ENCODE data around the gene SHD.
A peak's percentile ranks its signal among the peaks of the same experiment; 100 is the strongest.
"Not testable (repeated sequence)": the region's sequence is repeated elsewhere in the genome, so short reads cannot be mapped to it uniquely, and the experiment has no call there.

Gene SHD

DNA sequence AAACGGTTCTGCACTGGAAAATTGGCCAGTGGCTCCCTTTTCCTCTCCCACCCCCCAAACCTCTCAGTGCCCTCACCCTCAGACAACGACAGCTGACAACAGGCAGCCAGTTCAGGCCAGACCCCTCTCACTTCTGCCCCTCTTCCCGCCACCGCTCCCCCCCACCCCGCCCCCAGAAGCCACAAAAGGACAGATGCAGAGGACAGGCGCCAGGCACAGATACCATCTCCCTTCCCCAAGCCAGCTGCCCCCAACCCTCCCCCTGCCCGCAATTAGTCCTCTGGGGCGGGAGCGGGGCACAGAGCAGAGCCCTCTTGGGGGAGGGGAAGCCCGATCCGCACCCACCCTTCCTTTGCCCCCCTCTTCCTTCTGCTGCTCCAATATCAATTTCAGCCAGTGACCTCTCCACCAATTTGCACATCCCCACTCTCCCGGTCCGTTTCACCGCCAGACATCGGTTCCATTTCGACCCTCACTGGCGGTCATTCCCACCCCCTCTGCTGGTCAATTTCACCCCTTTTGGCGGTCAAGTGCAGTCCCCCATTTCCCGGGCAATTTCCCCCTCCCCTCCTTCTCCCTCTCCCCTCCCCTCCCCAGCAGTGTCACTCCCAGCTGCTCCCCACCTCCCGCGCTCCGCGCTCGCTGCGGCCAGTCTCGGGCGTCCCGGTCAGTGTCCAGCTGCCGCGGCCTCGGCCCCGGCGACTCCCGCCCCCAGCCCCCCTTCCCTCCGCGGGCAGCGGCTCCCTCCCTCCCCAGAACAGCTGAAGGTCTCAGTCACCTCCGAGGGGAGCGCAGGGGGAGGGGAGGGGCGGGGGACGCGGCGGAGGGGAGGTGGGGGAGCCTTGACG is at the start of gene SHD:
TSS of gene SHD (plus strand) at position 848 of the 848 bp plus-strand sequence. CDS start 798 bp downstream, outside the sequence.
- no peak for DNase-seq

- DNase-seq: not testable (repeated sequence)
Observed at GRCh38 chr19:4230237-4230636, 48.8 kb upstream of the SHD start.

GRCh38 chr19:4231521-4231920 is 47.5 kb upstream of the SHD start:
- not testable (repeated sequence) for DNase-seq

DNA sequence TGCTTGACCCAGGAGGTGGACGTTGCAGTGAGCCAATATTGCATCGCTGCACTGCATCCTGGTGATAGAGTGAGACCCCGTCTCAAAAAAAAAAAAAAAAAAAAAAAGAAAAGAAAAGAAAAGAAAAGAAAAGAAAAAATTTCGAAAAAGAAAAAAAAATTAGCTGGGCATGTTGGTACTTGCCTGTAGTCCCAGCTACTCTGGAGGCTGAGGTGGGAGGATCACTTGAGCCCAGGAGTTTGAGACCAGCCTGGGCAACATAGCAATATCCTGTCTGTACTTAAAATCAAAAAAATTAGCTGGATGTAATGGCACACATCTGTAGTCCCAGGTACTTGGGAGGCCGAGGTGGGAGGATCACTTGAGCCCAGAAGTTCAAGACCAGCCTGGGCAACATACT is 46.9 kb upstream of the SHD start:
- not testable (repeated sequence) for DNase-seq

GRCh38 chr19:4232614-4233281 is 46.3 kb upstream of the SHD start:
- DNase-seq: no peak

DNA sequence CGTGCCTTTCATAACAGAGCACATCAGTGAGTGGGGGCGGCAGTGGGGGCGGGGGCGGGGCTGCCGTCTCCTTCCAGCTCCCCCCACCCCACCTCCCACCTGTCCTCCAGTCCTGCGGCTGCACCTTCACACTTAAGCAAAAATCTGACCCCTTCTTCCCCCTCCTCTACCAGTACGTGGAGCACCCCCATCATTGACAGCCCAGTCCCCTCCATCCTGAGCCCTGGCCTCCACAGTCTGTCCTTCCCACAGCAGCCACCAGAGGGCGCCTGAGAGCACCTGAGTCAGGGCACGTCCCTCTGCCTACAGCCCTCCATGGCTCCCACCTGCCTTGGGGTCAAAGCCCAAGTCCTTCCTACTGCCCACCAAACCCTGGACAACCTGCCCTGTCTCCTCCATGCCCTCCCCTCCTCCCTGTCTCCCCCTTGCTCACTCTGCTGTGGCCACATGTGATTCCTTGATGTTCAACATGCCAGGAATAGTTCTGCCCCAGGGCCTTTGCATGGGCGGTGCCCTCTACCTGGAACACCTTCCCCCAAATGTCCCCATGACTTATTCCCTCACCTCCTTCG is 45.7 kb upstream of the SHD start:
- DNase-seq: peak; percentile 56

GRCh38 chr19:4234142-4234861 is 44.8 kb upstream of the SHD start:
- DNase-seq: no peak

DNA sequence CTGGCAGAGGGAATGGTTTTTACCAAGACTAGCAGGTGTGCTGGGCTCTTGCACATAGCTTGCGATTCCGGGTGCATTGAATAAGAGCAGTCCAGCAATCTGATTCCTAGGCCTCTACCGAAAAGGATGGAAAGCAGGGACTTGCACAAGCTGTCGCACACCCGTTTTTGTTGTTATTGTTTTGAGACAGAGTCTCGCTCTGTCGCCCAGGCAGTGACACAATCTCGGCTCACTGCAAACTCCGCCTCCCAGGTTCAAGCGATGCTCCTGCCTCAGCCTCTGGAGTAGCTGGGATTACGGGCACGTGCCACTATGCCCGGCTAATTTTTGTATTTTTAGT is 44.2 kb upstream of the SHD start:
- no peak for DNase-seq

DNA sequence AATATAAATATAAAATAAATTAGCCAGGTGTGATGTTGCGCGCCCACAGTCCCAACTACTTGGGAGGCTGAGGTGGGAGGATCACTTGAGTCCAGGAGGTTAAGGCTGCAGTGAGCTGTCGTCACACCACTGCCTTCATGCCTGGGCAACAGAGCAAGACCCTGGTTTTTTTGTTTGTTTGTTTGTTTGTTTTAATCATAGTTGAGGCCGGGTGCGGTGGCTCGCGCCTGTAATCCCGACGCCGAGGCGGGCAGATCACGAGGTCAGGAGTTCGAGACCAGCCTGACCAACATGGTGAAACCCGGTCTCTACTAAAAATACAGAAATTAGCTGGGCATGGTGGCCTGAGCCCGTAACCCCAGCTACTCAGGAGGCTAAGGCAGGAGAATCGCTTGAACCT is 41.6 kb upstream of the SHD start:
- not testable (repeated sequence) for DNase-seq

DNA sequence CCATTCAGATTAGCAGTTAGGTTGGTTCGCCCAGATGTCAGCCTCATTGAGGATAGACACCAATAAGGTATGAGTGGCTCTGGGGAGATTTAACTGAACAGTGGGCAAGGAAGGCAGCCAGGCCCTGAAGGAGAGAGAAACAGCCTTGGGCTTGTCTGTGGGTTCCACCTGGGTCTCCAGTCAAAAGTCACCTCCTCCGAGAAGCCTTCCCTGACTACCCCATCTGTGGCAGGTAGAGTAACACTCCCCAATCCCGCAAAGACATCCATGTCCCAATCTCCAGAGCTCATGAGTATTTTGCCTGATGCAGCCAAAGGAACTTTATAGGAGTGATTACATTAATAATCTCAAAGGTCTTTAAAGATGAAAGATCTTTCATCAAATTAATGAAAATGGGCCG is 40.2 kb upstream of the SHD start:
- no peak for DNase-seq

DNA sequence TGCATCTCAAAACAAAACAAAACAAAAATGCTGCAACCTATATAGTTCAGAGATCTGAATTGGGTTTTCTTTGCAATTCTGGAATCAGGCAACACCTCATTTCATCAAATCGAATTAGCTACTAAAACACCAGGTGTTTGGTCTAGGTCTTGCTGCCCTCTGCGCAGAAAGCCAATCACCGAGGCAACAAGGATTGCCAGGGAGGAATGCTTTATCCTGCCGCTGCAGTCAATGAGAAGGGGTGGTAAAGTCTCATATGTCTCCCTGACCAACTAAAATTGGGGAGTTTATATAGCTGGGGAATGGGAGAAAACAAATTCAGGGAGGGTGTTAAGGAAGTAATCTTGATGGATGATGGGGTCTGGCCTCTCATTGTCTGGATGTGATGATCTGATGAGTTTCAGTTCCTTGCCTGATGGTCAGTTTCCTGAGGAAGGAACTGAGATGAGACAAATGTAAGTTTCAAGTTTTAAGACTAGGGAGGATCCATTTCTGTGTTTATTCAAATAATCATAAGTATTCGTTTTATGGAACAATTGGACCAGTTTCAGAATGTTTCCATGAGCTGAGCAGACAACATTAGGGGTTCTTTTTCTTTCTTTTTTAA is 37.1 kb upstream of the SHD start:
- DNase-seq: no peak

DNA sequence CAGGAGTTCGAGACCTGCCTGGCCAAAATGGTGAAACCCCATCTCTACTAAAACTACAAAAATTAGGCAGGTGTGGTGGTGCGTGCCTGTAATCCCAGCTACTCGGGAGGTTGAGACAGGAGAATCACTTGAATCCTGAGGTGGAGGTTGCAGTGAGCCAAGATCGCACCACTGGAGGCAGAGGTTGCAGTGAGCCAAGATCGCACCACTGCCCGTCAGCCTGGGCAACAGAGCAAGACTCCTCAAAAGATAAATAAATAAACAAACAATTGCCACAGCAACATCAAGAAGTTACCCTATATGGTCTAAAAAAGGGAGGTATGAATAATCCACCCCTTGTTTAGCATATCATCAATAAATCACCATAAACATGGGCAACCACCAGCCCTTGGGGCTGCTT is 33.1 kb upstream of the SHD start:
- DNase-seq: not testable (repeated sequence)

DNA sequence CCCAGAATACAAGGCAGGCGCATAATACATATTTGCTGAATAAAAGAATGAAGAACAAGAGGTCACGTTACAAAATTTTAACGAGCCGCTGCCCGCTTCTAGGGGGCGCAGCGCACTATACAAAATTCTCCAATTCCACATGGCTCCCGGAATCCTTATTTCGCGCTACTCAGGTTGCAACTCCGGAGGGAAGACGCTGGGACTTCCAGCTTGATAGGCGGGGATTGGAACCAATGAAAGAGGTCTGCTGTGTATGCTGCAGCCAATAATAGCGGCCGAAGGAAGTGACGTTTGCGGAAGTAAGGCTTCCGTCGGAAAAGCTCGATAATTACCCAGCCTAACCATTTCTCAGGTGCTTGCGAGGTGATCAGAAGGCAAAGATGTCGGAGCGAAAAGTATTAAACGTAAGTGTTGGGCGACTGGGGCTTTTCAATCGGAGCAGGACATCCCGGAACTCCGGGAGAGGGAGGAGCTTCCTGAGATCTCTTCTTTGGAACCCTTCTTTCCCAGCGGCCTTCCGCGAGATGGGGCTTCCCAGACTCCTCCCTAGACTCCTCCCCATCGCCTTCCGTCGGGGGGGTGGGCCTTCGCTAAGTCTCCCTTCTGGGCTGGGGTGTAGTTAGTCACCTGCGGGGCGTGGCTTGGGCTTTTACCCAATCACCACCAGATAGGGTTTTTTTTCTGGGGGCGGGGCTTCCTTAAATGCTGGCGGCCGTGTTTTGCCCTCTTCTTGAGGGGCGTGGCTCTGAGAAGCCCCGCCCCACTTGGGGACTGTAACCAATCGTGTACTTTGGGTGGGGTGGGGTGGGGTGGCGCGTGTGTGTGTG is 32.1 kb upstream of the SHD start, which contains the start of gene YJU2:
TSS of gene YJU2 (plus strand) at position 314 of the 827 bp plus-strand sequence. CDS start at position 381, 67 bp downstream.
- peak; percentile 99 for DNase-seq

- DNase-seq: no peak
Observed at GRCh38 chr19:4256563-4256962, 22.5 kb upstream of the SHD start.

DNA sequence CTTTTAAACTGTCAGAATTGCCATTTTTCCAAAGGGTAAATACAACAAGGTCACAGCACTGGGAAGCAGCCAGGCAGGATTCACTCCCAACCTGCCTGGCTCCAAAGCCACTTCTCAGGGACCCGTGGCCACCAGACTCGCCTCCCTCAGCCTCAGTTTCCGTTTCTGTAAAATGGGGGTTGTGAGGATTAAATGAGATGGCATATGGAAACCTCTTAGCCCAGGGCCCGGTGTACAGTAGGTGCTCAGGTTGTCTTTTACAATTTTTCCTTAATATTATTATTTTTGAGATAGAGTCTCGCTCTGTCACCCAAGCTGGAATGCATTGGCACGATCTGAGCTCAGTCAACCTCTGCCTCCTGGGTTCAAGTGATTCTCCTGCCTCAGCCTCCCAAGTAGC is 22.0 kb upstream of the SHD start:
- DNase-seq: no peak

- DNase-seq: no peak
Observed at GRCh38 chr19:4258181-4258580, 20.9 kb upstream of the SHD start.

- DNase-seq: no peak
Observed at GRCh38 chr19:4260613-4261191, 18.4 kb upstream of the SHD start.

DNA sequence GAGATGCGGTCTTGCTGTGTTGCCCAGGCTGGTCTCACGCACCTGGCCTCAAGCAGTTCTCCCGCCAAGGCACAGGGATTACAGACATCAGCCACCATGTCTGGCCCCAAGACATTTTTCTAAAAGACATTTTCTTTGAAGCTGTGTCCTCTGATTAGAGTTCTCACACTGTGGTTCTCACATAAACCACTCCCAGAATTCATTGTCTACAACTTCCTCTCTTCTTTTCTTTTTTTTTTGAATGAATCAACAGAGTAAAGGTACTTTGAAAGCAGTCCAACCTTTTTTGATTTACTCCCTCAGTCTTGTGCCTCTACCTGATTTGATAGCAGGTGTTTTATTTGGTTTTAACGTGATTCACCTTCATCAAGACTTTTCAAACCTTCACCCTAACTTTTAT is 14.3 kb upstream of the SHD start:
- peak; percentile 25 for DNase-seq

- DNase-seq: no peak
Observed at GRCh38 chr19:4266253-4267000, 12.6 kb upstream of the SHD start.

- peak; percentile 58 for DNase-seq
Observed at GRCh38 chr19:4267101-4267900, 11.8 kb upstream of the SHD start.

Measured in CD4-positive, alpha-beta T cell treated with Interleukin-12 subunit alpha and Interleukin-12 subunit beta, for 1 hour (primary cell).